SU-DHL-6 (cell line): ENCODE measurements around the gene RAD51B.

ENCODE experiments used
- H2AFZ ChIP-seq: fragments of 200-600 bp; sonication (generic); 2 replicates; pipeline ENCODE4 v1.6.1; 2014; ENCODE audit warnings: low read depth, mild to moderate bottlenecking, moderate library complexity, mixed read lengths, antibody characterized with exemption, low read length; ENCODE audit not compliant: severe bottlenecking
- H3F3A ChIP-seq: fragments of 200-600 bp; shearing (Covaris generic); 2 replicates; pipeline ENCODE4 v1.6.0; 2016; ENCODE audit warnings: antibody characterized with exemption, mild to moderate bottlenecking; ENCODE audit not compliant: insufficient read depth
- H3K27ac ChIP-seq: fragments of 200-600 bp; sonication (generic); 2 replicates; pipeline ENCODE4 v1.5.1; 2016; ENCODE audit warnings: low read depth, mild to moderate bottlenecking, low read length, moderate library complexity, mixed read lengths
- H3K27me3 ChIP-seq: fragments of 200-600 bp; sonication (generic), shearing (Covaris generic); 2 replicates; pipeline ENCODE4 v1.6.0; 2014; ENCODE audit warnings: mild to moderate bottlenecking, low read length
- H3K36me3 ChIP-seq: fragments of 200-600 bp; sonication (generic); 2 replicates; pipeline ENCODE4 v1.6.1; 2014; ENCODE audit warnings: mild to moderate bottlenecking, low read length, mixed read lengths
- H3K4me2 ChIP-seq: fragments of 300-600, 200-600 bp; shearing (Covaris generic), sonication (generic); 2 replicates; pipeline ENCODE4 v1.6.0; 2014; ENCODE audit warnings: low read length, low read depth, mild to moderate bottlenecking; ENCODE audit not compliant: poor library complexity, severe bottlenecking
- H3K4me3 ChIP-seq: fragments of 200-600 bp; sonication (generic); 2 replicates; pipeline ENCODE4 v1.5.1; 2014; ENCODE audit warnings: antibody characterized with exemption, low read length, mild to moderate bottlenecking, mixed read lengths; ENCODE audit not compliant: insufficient read depth, poor library complexity, severe bottlenecking
- H3K79me2 ChIP-seq: fragments of 200-600 bp; sonication (generic); 2 replicates; pipeline ENCODE4 v1.6.1; 2014; ENCODE audit warnings: mild to moderate bottlenecking, low read length, moderate library complexity; ENCODE audit not compliant: insufficient read depth
- H3K9ac ChIP-seq: fragments of 200-600 bp; sonication (generic); 2 replicates; pipeline ENCODE4 v1.7.0; 2014; ENCODE audit warnings: mild to moderate bottlenecking, low read length
- H3K9me2 ChIP-seq: fragments of 200-600 bp; sonication (generic); replicated peaks from 2 replicates; pipeline ENCODE4 v1.6.1; 2014; ENCODE audit warnings: low read length; ENCODE audit not compliant: insufficient read depth
- H3K9me3 ChIP-seq: fragments of 200-600 bp; sonication (generic); 2 replicates; pipeline ENCODE4 v1.6.1; 2014; ENCODE audit warnings: low read length, mixed read lengths; ENCODE audit not compliant: insufficient read depth
- H4K20me1 ChIP-seq: fragments of 200-600 bp; sonication (generic); 2 replicates; pipeline ENCODE4 v1.6.1; 2014; ENCODE audit warnings: low read depth, mild to moderate bottlenecking, antibody characterized with exemption, low read length, moderate library complexity, mixed read lengths
- CTCF ChIP-seq: fragments of 200-600 bp; sonication (generic); IDR thresholded peaks from one replicate; pipeline ENCODE4 v1.5.1; 2017; ENCODE audit warnings: antibody characterized with exemption, mild to moderate bottlenecking, low read length, moderate library complexity; ENCODE audit not compliant: insufficient read depth, poor library complexity, severe bottlenecking
- EZH2phosphoT487 ChIP-seq: fragments of 200-600 bp; sonication (generic), shearing (Covaris generic); conservative IDR thresholded peaks from 2 replicates; pipeline ENCODE4 v1.6.1; 2018; ENCODE audit warnings: mild to moderate bottlenecking, antibody characterized with exemption, low read length, moderate library complexity, mixed read lengths

Gene RAD51B

GRCh38 chr14:68722968-68723566 is 903.5 kb downstream of the RAD51B start:
- H3K36me3 ChIP-seq = no peaks in the 10 kb centered on the region
- peaks cover 8% of the 10 kb centered on the region; the same call in 1 of the 2 replicates for H3K9me3 ChIP-seq
- H3K79me2 ChIP-seq = no peaks in the 10 kb centered on the region
- H3K9me2 ChIP-seq = no peaks in the 10 kb centered on the region
- no peak overlapping the region for H3K27ac ChIP-seq
- no peak overlapping the region for H2AFZ ChIP-seq
- H3K9ac ChIP-seq = no peak overlapping the region
- TF ChIP-seq CTCF (no peak), EZH2phosphoT487 (no peak)
- no peak overlapping the region for H3K4me2 ChIP-seq
- H3K4me3 ChIP-seq = no peak overlapping the region
- peaks cover 5% of the 10 kb centered on the region; the same call in 1 of the 2 replicates for H3F3A ChIP-seq
- H4K20me1 ChIP-seq = no peaks in the 10 kb centered on the region
- no peaks in the 10 kb centered on the region for H3K27me3 ChIP-seq

GRCh38 chr14:68723808-68724268 is 904.3 kb downstream of the RAD51B start:
- H3K4me2 ChIP-seq = no peak overlapping the region
- no peak overlapping the region for H3K4me3 ChIP-seq
- H3K9me2 ChIP-seq = no peaks in the 10 kb centered on the region
- H3K27me3 ChIP-seq = no peaks in the 10 kb centered on the region
- no peak for TF ChIP-seq CTCF
- TF ChIP-seq EZH2phosphoT487 = no peak
- no peak overlapping the region for H3K9ac ChIP-seq
- H3K36me3 ChIP-seq = no peaks in the 10 kb centered on the region
- peaks cover 5% of the 10 kb centered on the region; the same call in 1 of the 2 replicates for H3F3A ChIP-seq
- no peak overlapping the region for H2AFZ ChIP-seq
- H3K79me2 ChIP-seq = no peaks in the 10 kb centered on the region
- H4K20me1 ChIP-seq = no peaks in the 10 kb centered on the region
- H3K27ac ChIP-seq = no peak overlapping the region
- peaks cover 8% of the 10 kb centered on the region; the same call in 1 of the 2 replicates for H3K9me3 ChIP-seq

GRCh38 chr14:68724914-68725313 is 905.3 kb downstream of the RAD51B start:
- Histone ChIP-seq H3K27ac (no peak overlapping the region), H3K9me2 (no peaks in the 10 kb centered on the region)

More at GRCh38 chr14:68724914-68725313, 905.3 kb downstream of the RAD51B start:
- Histone ChIP-seq H2AFZ (no peak overlapping the region), H3K27me3 (no peaks in the 10 kb centered on the region), H3K36me3 (no peaks in the 10 kb centered on the region), H4K20me1 (no peaks in the 10 kb centered on the region), H3K4me2 (no peak overlapping the region), H3K4me3 (no peak overlapping the region), H3K9me3 (peaks cover 8% of the 10 kb centered on the region; the same call in 1 of the 2 replicates), H3K79me2 (no peaks in the 10 kb centered on the region), H3F3A (peaks cover 3% of the 10 kb centered on the region; the same call in 1 of the 2 replicates), H3K9ac (no peak overlapping the region)
- TF ChIP-seq CTCF (no peak), EZH2phosphoT487 (no peak)
